ENCODE results near the gene BHLHE40. TPM values are rescaled to one million over a fixed set of nuclear protein-coding genes. Genes with fewer than 3 reads are reported as not detected.
"Not testable (repeated sequence)": the region's sequence is repeated elsewhere in the genome, so short reads cannot be mapped to it uniquely, and the experiment has no call there.

The BHLHE40 gene
- polyA plus RNA-seq, 1 donor: 25.1 TPM

DNA sequence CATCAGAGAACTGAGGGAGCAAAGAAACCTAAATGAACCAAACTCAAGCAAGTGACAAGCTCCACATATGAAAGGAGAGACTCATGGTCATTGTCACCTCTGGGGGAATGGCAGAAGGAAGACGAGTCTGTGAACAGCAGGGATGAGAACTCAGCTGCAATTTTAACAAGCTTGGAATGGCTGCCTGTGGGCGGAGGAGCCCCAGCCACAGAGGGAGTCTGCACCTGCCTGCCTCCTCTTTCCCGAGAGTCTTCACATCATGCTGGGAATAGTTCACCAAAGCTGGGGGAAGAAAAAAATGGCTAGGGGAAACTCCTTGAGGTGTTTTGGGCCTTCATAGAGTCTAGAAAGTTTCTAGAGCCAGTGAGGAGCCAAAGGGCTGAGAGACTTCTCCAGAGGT, 21.3 kb upstream of the BHLHE40 start:
- no peak for DNase-seq

DNA sequence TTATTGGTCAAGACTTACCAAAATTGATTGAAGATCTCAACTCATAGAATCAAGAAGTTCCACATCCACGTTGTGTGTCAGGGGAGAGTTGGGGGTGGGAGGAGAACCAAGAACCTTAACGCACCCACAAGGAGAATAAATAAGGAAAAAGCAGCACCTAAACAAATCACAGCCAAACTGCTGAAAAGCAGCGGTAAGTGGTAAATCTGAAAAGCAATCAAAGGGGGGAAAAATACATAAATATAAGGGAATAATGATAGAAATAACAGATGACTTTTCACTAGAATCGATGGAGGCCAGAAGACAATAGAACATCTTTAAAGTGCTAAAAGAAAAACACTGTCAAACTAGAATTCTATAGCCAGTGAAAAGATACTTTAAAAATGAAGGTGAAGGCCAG, 20.1 kb upstream of the BHLHE40 start:
- no peak for DNase-seq

GRCh38 chr3:4961865-4962264, 17.4 kb upstream of the BHLHE40 start:
- DNase-seq: not testable (repeated sequence)

GRCh38 chr3:4963669-4964570, 15.3 kb upstream of the BHLHE40 start:
- no peak for DNase-seq

GRCh38 chr3:4966006-4966405, 13.2 kb upstream of the BHLHE40 start:
- not testable (repeated sequence) for DNase-seq

DNA sequence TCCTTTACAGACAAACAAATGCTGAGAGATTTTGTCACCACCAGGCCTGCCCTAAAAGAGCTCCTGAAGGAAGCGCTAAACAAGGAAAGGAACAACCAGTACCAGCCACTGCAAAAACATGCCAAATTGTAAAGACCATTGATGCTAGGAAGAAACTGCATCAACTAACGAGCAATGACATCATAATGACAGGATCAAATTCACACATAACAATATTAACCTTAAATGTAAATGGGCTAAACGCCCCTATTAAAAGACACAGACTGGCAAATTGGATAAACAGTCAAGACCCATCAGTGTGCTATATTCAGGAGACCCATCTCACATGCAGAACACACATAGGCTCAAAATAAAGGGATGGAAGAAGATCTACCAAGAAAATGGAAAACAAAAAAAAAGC, 11.6 kb upstream of the BHLHE40 start:
- DNase-seq: not testable (repeated sequence)

DNA sequence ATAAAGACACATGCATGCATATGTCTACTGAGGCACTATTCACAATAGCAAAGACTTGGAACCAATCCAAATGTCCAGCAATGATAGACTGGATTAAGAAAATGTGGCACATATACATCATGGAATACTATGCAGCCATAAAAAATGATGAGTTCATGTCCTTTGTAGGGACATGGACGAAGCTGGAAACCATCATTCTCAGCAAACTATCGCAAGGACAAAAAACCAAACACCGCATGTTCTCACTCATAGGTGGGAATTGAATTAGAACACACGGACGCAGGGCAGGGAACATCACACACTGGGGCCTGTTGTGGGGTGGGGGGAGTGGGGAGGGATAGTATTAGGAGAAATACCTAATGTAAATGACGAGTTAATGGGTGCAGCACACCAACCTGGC, 7.8 kb upstream of the BHLHE40 start:
- DNase-seq: not testable (repeated sequence)

DNA sequence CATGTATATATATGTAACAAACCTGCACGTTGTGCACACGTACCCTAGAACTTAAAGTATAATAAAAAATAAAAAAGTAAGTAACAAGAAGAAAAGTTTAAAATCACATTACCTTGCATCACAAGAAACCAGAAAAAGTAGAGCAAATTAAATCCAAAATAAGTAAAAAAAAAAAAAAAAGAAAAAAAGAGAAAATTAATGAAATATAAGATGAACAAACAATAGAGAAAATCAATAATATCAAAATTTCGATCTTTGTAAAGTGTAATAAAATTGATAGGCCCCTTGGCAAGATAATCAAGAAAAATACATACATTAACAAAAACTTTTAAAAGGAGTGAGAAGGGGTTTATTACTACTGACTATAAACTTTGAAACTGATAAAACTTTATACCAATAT, 7.4 kb upstream of the BHLHE40 start:
- no peak for DNase-seq

DNA sequence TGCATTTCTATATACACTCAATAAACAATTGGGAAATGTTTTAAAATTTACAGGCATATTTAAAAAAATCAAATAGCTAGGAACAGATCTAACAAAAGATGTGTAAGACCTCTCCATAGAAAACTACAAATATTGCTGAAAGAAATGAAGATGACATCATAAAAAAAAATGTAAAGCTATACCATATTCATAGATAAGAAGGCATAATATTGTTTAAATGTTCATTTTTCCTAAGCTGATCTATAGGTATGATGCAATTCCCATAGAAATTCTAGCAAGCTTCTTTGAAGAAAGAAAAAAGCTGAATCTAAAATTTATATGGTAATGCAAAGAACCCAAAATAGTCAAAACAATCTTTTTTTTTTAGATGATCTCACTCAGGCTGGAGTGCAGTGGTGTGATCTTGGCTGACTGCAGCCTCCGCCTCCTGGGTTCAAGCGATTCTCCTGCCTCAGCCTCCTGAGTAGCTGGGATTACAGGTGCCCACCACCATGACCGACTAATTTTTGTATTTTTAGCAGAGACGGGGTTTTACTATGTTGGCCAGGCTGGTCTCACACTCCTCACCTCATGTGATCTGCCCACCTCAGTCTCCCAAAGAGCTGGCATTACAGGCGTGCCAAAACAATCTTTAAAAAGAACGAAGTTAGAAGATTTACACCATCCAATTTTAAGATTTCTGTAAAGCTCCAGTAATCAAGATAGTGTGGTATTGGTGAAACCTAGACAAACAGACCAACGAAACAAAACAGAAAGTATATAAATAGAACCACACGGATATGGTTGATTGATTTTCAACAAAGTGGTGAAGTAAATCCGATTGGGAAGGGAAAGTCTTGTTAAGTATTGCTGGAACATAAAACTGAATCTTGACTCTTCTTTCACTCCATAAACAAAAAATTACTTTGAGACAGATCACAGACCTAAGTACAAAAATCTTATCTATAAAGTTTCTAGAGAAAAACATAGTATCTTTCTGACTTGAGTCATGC, 6.3 kb upstream of the BHLHE40 start:
- no peak for DNase-seq

GRCh38 chr3:4974154-4974553, 5.1 kb upstream of the BHLHE40 start:
- no peak for DNase-seq

DNA sequence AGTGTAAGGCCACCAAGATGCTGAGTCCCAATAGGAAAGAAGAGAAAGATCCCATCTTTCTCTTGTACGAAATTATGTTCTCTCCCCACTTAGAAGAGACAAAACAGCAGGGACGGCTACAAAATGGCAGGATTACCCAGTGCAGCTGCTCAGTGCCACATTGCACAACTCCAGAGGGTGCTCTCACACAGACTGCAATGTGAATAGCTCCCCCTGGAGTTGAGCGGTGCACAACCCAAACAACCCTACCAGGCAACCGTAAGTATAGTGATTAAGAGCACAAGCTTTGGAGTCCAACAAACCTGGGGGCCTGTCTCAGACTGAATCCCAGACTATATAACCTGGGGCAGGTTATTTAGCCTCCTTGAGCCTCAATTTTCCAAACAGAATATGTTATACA, 3.1 kb upstream of the BHLHE40 start:
- DNase-seq: no peak

DNA sequence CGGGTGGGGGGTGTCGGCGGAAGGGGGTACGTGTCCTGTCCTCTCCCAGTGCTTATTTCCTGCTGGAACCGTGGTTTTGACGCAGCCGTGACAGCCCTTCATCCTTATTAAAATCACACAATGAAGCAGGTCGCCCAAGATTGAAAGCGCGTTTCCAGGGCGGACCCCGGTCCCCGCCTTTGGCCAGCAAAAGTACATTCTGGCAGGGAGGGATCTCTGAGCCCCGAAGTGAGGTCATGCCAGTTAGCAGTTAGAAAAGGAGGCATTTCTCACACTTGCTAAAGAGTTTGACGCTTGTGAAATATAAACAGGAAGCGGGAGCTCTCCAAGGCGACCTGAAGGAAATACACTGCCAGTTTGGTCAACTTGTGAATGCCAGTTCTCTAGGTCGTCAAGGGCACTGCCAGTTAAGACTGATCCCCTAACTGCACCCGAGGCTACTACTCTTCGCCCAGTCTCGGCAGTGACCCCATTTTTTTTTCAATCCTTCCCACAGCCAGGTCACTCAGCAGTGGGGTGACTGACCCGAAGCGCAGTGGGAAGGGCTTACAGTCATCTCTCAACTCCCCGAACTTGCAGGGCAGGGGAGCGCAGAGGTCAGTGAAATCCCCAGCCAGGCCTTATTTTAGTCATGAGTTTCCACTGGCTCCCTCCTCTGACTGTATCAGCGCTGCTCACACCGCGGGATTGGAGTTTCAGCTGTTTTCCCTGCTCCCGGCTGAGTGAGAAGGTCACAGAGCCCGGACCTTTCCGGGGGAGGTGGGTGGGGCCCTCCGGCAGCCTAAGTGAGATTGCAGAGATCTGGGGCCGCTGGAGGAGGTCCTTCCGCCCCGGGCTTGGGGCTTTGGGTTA, 2.0 kb upstream of the BHLHE40 start:
- peak; percentile 76 for DNase-seq

- no peak for DNase-seq
These were observed 1.4 kb upstream of the BHLHE40 start for GRCh38 chr3:4977853-4978203.

DNA sequence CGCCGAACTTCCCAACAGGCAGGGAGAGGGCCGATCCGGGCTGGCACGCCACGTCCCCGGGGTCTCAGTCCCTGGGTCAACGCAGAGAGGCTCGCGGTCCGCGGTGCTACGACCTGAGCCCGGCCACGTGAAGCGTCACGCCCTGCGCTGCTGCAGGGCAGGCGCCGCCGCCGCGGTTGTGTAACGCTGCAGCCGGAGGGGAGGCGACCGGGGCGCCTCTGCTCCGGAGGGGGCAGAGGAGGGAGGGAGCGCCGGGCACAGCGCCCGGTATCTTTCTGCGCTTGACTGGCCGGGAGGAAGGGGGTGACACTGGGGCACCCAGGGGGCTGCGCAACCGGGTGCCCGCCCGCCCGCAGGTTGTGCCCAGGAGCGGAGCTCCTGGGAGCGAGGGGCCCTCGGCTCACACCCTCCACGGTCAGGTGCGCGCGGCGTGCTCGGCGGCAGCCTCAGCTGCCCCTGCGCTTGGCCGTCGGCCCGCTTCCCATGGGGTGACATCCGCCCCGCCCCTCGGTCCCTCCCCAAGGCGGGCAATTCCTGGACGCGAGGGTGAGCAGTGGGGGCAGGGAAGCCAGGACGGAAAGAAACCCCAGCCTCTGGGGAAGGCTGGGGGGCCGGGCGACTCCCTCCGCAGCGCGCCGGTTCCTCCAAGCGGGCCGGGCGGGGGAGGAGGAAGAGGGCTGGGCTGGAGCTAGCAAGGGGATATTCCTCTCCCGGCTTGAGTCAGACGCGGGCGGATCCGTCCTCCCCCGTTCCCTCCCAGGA, 852 bp upstream of the BHLHE40 start:
- DNase-seq: peak; percentile 93

DNA sequence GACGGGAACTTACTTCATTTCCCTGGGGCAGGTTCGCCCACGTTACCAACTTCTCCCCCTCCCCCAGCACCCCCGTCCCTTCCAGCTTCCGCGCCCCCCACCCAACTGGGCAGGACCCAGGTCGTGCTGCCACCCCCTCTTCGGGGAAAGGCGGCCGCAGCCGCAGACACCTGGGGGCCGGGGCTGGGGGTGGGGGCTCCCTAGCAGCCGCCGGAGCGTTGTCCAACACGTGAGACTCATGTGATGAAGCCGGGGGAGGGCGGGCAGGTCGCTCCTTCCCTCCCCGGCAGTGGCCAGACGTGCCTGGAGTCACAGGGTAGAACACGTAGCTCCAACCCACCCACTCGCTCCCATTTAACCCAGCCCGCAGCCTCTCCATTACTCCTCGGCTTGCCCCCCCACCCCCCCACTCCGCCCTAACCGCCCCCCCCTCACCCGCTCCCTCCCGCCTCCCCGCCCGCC, 240 bp upstream of the BHLHE40 start:
- peak; percentile 80 for DNase-seq

DNA sequence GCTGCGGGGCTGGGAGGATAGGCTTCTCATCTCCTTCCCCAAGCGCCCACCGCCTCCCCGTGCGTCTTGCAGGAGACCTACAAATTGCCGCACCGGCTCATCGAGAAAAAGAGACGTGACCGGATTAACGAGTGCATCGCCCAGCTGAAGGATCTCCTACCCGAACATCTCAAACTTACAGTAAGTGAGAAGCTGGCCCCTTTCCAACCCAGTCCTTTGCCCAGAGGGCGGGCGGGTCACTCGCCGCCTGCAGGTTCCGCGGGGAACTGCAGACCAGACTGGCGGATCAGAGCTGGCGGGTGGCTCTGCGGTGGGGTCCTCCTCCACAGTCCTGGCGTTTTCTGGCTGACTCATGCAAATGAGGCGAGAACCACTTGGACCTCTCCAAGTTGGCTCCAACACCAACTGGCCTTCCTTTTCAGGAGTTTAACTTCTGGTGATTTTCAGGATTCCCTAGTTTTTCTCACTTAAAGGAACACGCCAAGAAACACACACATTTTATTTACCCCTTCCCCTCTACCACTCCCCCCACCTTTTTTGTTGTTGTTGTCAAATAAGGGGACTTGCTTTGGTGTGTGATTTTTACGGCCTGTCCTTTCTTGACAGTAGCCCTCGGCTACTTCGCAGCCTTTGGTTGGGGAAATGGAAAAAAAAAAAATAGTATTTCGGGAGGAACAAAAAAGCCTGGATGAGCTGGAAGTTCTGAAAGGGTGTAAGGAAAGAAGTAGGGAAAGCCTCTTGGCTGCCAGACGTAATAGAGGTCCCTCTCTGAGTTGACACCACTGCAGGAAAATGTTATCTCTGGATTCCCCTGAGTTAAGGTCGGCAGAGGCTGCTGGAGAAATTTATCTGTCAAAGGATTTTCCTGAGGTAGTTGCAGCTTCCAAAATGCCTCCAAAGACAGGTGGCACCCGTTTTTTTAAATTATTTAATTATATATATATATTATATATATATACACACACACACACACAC, 1.3 kb downstream of the BHLHE40 start:
- peak; percentile 81 for DNase-seq

DNA sequence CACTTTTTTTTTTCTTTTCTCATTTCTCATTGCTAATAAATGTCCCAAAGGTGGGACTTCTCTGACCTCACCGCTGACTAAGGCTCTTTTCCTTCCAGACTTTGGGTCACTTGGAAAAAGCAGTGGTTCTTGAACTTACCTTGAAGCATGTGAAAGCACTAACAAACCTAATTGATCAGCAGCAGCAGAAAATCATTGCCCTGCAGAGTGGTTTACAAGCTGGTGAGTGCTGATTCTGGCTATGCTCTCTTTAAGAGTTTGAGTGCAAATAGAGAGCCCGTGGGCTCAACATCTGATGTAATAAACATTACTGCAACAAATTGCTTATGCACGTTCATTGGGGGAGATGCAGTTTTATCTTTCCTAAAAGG, 2.0 kb downstream of the BHLHE40 start:
- no peak for DNase-seq

DNA sequence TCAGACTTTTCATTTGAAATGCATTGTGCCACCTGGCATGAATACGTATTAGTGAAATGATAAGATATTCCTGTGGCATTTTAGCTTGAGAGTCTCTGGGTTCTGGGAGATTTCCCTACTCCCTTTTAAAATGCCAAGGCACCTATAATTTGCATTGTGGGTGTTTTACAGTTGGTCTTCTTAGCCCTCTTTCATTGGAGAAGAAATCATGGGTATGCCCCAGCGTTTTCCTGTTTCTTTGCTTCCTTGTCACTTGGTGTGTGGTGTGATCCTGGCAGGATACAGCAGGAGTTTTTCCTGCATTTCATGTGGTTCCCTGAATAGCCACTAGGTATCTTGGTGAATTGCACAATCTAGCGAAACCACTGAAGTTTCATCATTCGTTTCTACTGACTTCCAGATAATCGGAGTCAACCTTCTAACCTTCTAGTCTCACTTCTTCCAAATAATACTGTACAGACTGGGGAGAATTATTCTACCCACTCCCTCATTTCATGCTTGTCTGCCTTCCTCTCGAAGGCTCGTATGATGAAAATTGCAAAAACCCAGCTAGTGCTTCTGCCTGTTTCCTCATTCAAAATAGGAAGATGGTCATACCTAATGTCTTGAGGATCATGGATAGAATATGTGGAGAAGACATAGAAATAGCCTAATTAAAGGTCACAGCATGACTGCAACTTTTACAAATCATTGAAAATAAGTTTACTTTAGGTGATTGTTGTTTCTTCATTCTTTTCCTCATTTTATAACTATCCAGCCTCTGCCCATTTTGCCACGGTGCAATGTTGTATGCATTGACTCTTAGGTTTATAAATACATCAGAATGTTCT, 2.6 kb downstream of the BHLHE40 start:
- no peak for DNase-seq

Data from left kidney (tissue), 2 donors.